T-helper 17 cell (primary cell): ENCODE data around the gene MAGEA4. TPM values are rescaled to one million over a fixed set of nuclear protein-coding genes. Genes with fewer than 3 reads are reported as not detected.

ENCODE experiments used
- ATAC-seq: fragments of 150-1000 bp; cut with Tn5 transposase; 2 replicates; pipeline ENCODE4 v1.10.0; 2021; ENCODE audit warnings: mild to moderate bottlenecking, moderate library complexity
- DNase-seq, 3 donors: peaks; one replicate each; pipeline versions ENCODE4 v3.0.0 to v3.0.0-alpha.2; 2020 to 2021
- H3K9me3 ChIP-seq: one replicate; pipeline ENCODE4 v1.7.0; 2013; ENCODE audit warnings: low read length, mild to moderate bottlenecking; ENCODE audit not compliant: control insufficient read depth, poor library complexity, severe bottlenecking
- H3K27ac Mint-ChIP-seq: one replicate; pipeline ENCODE4 v1.8.0; 2022; ENCODE audit warnings: mild to moderate bottlenecking, moderate library complexity, mixed read lengths
- H3K27me3 Mint-ChIP-seq: one replicate; pipeline ENCODE4 v1.8.0; 2022; ENCODE audit warnings: mixed read lengths
- H3K36me3 Mint-ChIP-seq: one replicate; pipeline ENCODE4 v1.8.0; 2022; ENCODE audit warnings: low read depth, mixed read lengths
- H3K4me1 Mint-ChIP-seq: one replicate; pipeline ENCODE4 v1.8.0; 2022; ENCODE audit warnings: mild to moderate bottlenecking, mixed read lengths
- H3K4me3 Mint-ChIP-seq: one replicate; pipeline ENCODE4 v1.8.0; 2022; ENCODE audit warnings: mild to moderate bottlenecking, moderate library complexity, mixed read lengths
- total RNA-seq, 4 donors: library from RNA in 2 of 4; stranded (reverse) in 2 of 4; gene quantifications; one replicate each; pipeline ENCODE4 v1.2.3 and lab custom pipeline; 2022 to 2026

The MAGEA4 gene
- total RNA-seq (not detected), total RNA-seq (lab: John Stamatoyannopoulos, UW) (0 reads per million in 2 donors)

GRCh38 chrX:151912780-151913179 is at the start of gene MAGEA4:
Gene MAGEA4 (plus strand): TSS chrX:151912889. CDS start chrX:151923665, 10,776 bp downstream.
- Mint-ChIP-seq H3K36me3 (no peaks in the 10 kb centered on the region), H3K27me3 (no peaks in the 10 kb centered on the region), H3K27ac (no peak within 1 kb of the TSS), H3K4me3 (no peak within 1 kb of the TSS), H3K4me1 (no peaks in the 10 kb centered on the region)
- ATAC-seq (no peak), DNase-seq (no peak)
- no peaks in the 10 kb centered on the region for H3K9me3 ChIP-seq

DNA sequence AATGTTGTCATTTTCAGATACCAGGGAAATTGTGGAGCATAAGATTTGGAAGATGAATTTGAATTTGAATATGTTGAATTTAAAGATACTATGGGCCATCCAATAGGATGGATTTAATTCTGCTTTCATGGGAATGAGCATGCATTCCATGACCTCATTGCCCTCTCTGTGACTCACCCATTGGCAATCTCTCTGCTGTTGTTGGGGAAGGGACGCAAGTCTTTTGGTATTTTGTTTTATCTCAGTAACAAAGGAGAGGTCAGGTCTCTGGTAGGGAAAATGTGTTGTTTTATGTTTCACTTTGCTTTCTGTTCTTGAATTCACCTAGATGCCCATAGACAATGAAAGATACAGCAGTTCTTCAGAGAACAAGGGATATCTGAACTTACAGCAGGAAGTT is 42.1 kb upstream of the MAGEA4 start:
- no peak overlapping the region for H3K4me3 Mint-ChIP-seq
- no peak for DNase-seq
- H3K4me1 Mint-ChIP-seq, result no peaks in the 10 kb centered on the region
- no peaks in the 10 kb centered on the region for H3K9me3 ChIP-seq
- H3K27ac Mint-ChIP-seq, result no peak overlapping the region
- no peaks in the 10 kb centered on the region for H3K36me3 Mint-ChIP-seq
- no peaks in the 10 kb centered on the region for H3K27me3 Mint-ChIP-seq
- no peak for ATAC-seq

DNA sequence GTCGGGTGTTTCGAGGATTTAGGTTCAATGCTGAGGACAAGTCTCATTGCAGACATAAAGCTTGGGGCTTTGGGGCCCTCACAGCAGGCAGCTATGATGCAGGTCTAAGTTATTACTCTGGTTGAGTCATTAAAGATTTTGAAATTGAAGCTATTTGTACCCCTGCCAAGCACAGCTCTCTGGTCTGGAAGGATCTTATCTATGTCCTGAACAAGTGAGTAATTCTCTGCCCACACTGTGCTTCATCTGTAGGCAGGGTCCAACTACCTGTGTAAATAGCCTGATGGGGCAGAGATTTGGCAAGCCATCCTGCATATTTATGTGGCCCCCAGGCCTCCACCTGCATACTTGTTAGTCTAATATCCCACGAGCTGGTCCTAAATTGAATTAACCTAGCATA is 41.4 kb upstream of the MAGEA4 start:
- Mint-ChIP-seq H3K27ac (no peak overlapping the region), H3K4me3 (no peak overlapping the region), H3K36me3 (no peaks in the 10 kb centered on the region), H3K4me1 (no peaks in the 10 kb centered on the region), H3K27me3 (no peaks in the 10 kb centered on the region)
- ATAC-seq (no peak), DNase-seq (no peak)
- H3K9me3 ChIP-seq, result no peaks in the 10 kb centered on the region

DNA sequence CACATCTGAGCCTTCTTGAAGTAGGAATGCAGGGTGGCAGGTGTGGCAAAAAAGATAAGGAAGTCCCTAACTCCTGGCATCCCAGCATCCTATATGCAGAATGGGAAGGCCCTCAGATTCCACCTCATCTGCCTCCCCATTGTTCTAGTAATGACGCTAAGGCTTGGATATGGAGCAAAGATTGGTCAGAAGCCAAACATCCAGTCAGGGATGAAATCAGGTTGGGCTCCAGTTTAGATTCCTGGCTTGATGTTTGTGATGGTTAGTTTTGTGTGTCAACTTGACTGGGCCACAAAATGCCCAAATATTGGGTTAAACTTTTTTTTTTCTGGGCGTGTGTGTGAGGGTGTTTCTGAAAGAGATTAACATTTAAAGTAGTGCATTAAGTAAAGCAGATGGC is 39.6 kb upstream of the MAGEA4 start:
- H3K4me3 Mint-ChIP-seq, result no peak overlapping the region
- no peak overlapping the region for H3K27ac Mint-ChIP-seq
- ATAC-seq (no peak), DNase-seq (no peak)
- H3K27me3 Mint-ChIP-seq, result no peaks in the 10 kb centered on the region
- no peaks in the 10 kb centered on the region for H3K36me3 Mint-ChIP-seq
- no peaks in the 10 kb centered on the region for H3K9me3 ChIP-seq
- H3K4me1 Mint-ChIP-seq, result no peaks in the 10 kb centered on the region

- ATAC-seq, result no peak
Observed at GRCh38 chrX:151875270-151876026, 37.2 kb upstream of the MAGEA4 start.

DNA sequence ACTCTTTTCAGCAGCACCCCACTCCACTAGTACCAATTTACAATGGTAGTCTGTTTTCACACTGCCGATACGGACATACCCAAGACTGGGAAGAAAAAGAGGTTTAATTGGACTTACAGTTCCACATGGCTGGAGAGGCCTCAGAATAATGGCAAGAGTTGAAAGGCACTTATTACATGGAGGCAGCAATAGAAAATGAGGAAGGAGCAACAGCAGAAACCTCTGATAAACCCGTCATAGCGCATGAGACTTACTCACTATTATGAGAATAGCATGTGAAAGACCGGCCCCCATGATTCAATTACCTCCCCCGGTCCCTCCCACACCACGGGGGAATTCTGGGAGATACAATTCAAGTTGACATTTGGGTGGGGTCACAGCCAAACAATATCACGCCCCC is 34.1 kb upstream of the MAGEA4 start:
- H3K27ac Mint-ChIP-seq, result no peak overlapping the region
- H3K9me3 ChIP-seq, result no peaks in the 10 kb centered on the region
- no peak for ATAC-seq
- H3K4me1 Mint-ChIP-seq, result no peaks in the 10 kb centered on the region
- no peaks in the 10 kb centered on the region for H3K36me3 Mint-ChIP-seq
- H3K4me3 Mint-ChIP-seq, result no peak overlapping the region
- H3K27me3 Mint-ChIP-seq, result no peaks in the 10 kb centered on the region
- DNase-seq, result no peak

More at GRCh38 chrX:151875270-151876026, 37.2 kb upstream of the MAGEA4 start:
- Mint-ChIP-seq H3K4me3 (no peak overlapping the region), H3K27ac (no peak overlapping the region), H3K36me3 (no peaks in the 10 kb centered on the region), H3K4me1 (no peaks in the 10 kb centered on the region), H3K27me3 (no peaks in the 10 kb centered on the region)
- H3K9me3 ChIP-seq, result no peaks in the 10 kb centered on the region
- DNase-seq, result no peak

GRCh38 chrX:151879856-151880255 is 32.8 kb upstream of the MAGEA4 start:
- Mint-ChIP-seq H3K27ac (no peak overlapping the region), H3K4me1 (no peaks in the 10 kb centered on the region), H3K27me3 (no peaks in the 10 kb centered on the region)

DNA sequence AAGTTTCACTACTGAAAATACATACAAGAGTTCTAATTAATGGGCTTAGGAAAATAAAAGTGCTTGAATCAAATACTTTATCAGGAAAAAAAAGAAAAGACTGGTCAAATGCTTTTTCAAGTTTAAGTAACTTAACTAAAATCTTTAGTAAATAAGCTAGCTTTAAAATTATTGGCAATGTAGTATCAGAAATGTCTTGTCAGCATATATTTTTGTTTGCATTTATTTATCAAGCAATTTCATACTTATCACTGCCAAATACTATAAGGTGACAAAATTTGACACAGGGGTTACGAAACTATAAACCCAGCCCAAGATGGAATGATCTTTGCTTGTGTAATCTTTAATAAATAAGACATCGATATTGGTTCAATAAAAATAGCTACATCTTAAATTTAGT is 31.8 kb upstream of the MAGEA4 start:
- Mint-ChIP-seq H3K4me3 (no peak overlapping the region), H3K27ac (no peak overlapping the region), H3K4me1 (no peaks in the 10 kb centered on the region), H3K36me3 (no peaks in the 10 kb centered on the region), H3K27me3 (no peaks in the 10 kb centered on the region)
- ATAC-seq (no peak), DNase-seq (no peak)
- H3K9me3 ChIP-seq, result no peaks in the 10 kb centered on the region

More at GRCh38 chrX:151879856-151880255, 32.8 kb upstream of the MAGEA4 start:
- H3K9me3 ChIP-seq, result no peaks in the 10 kb centered on the region
- ATAC-seq (no peak), DNase-seq (no peak)
- H3K36me3 Mint-ChIP-seq, result no peaks in the 10 kb centered on the region
- H3K4me3 Mint-ChIP-seq, result no peak overlapping the region

DNA sequence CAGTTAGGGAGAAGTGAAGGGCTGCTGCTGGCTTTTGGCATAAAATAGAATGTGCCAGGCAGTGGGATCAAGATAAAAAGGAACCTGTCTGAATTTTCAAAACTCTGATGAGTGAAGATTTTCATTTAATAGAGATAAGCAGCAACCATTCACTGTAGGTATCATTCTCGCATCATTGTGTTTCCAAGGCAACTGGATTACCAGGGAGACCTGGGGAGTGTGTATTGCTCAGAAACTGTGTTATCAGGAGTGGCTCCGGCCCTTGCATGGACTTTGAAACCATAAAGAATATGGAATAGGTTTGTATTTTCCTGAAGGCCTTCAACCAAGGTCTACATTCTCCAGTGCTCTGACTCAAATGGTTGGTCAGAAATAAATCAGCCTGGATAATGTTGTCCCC is 23.3 kb upstream of the MAGEA4 start:
- Mint-ChIP-seq H3K4me3 (no peak overlapping the region), H3K4me1 (no peaks in the 10 kb centered on the region)

DNA sequence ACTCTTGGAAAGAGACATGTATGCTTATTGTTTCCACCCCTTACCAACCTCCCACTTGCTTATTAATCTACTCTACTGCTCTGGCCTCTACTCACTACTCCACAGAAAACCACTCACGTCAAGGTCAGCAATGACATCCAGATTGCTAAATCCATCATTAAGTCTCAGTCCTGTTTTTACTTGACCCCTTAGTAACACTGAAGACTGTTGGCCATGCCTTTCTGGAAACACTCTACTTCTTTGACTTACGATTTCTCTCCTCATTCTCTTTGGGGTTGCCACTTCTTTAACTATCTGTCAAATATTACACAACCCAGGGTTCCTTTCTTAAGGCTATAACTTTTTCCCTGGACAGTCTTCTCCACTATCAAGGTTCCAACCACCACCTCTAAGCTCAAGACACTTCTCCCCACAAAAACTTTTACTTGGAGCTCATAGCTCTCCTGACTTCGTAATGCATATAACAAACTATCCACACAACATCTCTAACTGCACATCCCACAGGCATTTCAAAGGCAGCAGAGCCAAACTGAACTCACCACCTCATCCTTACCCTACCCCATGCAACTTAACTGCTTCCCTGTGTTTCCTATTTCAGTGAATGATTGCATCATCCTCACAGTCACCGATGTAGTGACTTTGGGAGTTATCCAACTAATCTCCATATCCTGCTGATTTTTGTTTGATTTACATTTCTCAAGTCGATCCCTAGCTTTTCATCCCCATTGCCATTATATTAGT is 15.8 kb upstream of the MAGEA4 start:
- no peaks in the 10 kb centered on the region for H3K4me1 Mint-ChIP-seq
- ATAC-seq (no peak), DNase-seq (no peak)
- no peak overlapping the region for H3K27ac Mint-ChIP-seq
- no peak overlapping the region for H3K4me3 Mint-ChIP-seq
- no peaks in the 10 kb centered on the region for H3K27me3 Mint-ChIP-seq
- H3K36me3 Mint-ChIP-seq, result no peaks in the 10 kb centered on the region
- H3K9me3 ChIP-seq, result no peaks in the 10 kb centered on the region

More for the DNA sequence above, 23.3 kb upstream of the MAGEA4 start:
- no peak for ATAC-seq
- no peak overlapping the region for H3K27ac Mint-ChIP-seq
- no peak for DNase-seq
- no peaks in the 10 kb centered on the region for H3K9me3 ChIP-seq
- no peaks in the 10 kb centered on the region for H3K27me3 Mint-ChIP-seq
- no peaks in the 10 kb centered on the region for H3K36me3 Mint-ChIP-seq

DNA sequence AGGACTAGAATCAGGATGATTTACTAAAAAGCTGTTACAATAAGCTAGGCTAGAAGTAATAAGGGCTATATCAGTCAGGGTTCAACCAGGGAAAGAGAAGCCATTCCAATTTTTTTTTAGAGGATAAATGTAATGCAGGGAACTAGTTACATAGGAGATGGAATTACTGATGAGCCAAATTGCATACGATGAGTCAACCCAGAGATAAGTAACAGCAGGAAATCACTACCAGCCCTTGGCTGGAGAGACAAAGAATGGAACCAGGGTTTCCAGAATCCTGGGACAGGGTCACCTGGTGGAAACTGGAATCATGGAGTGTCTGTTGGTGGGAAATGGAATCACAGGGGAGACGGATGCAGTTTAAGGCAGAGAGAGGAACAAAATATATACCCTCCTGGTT is 13.1 kb upstream of the MAGEA4 start:
- DNase-seq, result no peak
- ATAC-seq, result no peak
- no peaks in the 10 kb centered on the region for H3K9me3 ChIP-seq
- Mint-ChIP-seq H3K4me3 (no peak overlapping the region), H3K4me1 (no peaks in the 10 kb centered on the region), H3K36me3 (no peaks in the 10 kb centered on the region), H3K27ac (no peak overlapping the region), H3K27me3 (no peaks in the 10 kb centered on the region)

DNA sequence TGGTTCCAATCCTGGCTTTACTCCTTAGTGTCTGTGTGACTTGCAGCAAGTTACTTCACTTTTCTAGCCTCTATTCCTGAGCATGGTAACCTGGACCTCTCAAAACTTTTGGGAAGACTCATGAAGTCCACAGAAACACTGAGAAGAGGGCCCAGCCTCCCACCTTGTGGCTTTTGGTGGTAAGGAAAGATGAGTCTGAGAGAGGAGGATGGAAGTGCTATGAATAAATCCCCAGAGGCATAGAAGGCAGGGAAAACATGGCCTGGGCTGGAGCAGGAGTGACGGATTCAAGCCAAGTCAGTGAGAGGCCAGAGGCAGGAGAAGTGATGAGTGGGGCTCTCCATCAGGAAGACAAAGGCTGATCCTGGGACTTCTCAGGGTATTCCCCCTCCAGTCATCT is 10.9 kb upstream of the MAGEA4 start:
- H3K36me3 Mint-ChIP-seq, result no peaks in the 10 kb centered on the region
- no peak overlapping the region for H3K4me3 Mint-ChIP-seq
- DNase-seq (no peak), ATAC-seq (no peak)
- no peaks in the 10 kb centered on the region for H3K27me3 Mint-ChIP-seq
- H3K9me3 ChIP-seq, result no peaks in the 10 kb centered on the region
- H3K4me1 Mint-ChIP-seq, result no peaks in the 10 kb centered on the region
- no peak overlapping the region for H3K27ac Mint-ChIP-seq

GRCh38 chrX:151902813-151903591 is 9.7 kb upstream of the MAGEA4 start:
- Mint-ChIP-seq H3K36me3 (no peaks in the 10 kb centered on the region), H3K4me1 (no peaks in the 10 kb centered on the region), H3K27ac (no peak overlapping the region), H3K27me3 (no peaks in the 10 kb centered on the region), H3K4me3 (no peak overlapping the region)
- H3K9me3 ChIP-seq, result no peaks in the 10 kb centered on the region
- ATAC-seq (no peak), DNase-seq (no peak)
